ENCODE measurements around the gene AFAP1L1. TPM values are rescaled to one million over a fixed set of nuclear protein-coding genes. Genes with fewer than 3 reads are reported as not detected.

Gene AFAP1L1
- total and polyA plus RNA-seq, 4 donors: 2.1 to 11.6 (median 4.0) TPM

DNA sequence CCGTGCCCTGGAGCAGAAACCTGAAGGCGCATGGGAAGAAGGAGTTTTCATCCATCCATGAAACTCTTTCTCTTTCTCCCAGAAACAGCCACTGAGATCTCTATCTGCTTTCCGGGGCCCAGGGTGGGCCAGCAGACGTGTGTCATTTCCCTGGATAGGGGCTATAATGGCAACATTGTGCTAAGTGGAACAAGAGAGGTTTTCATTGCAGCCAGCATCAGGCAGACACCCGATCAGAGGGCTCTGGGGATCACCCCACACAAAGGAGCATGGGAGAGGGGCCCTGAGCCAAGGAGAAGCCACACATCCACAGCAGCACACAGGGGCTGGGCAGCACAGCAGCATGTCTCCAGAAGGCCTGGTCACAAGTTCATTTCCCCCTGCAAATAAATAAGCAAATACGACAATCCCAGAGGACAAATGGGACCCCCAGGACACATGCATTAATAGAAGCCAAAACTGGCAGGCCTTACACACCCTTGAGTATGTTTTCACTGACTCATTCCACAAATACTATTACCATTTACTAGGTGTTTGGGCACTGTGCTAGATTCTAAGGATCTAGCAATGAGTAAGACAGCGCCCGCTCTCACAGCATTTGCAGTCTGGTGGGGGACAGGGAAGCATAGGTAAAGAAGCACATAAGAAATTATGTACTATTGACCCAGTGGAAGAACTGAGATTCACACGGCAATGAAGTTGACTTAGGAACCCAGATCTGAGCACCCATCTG, 4.3 kb upstream of the AFAP1L1 start:
- Histone ChIP-seq H3K36me3 (ENCODE audit: control insufficient read depth in 4 of 4, insufficient read depth in 3 of 4, low read depth in 1 of 4, low read length in 3 of 4) (no peaks in the 10 kb centered on the region), H3K4me1 (ENCODE audit: control insufficient read depth in 4 of 4, insufficient read depth in 4 of 4, low read length in 3 of 4) (peaks cover 0 to 11% (median 8%) of the 10 kb centered on the region in 4 donors), H3K9ac (ENCODE audit: low read depth in 1 of 2, low read length in 2 of 2) (no peak overlapping the region), H3K9me3 (ENCODE audit: control insufficient read depth in 4 of 4, low read length in 3 of 4) (peaks cover 0 to 3% (median 0%) of the 10 kb centered on the region in 4 donors), H3K4me3 (ENCODE audit: low read depth in 1 of 3, low read length in 3 of 3) (no peak overlapping the region), H3K27me3 (ENCODE audit: control insufficient read depth in 4 of 4, insufficient read depth in 4 of 4, low read length in 3 of 4) (no peaks in the 10 kb centered on the region), H3K27ac (ENCODE audit: low read depth in 1 of 2, low read length in 2 of 2) (no peak overlapping the region)
- 93% methylated on average over 9 of the region's 9 CpGs for WGBS
- TF ChIP-seq, protein P1, sequence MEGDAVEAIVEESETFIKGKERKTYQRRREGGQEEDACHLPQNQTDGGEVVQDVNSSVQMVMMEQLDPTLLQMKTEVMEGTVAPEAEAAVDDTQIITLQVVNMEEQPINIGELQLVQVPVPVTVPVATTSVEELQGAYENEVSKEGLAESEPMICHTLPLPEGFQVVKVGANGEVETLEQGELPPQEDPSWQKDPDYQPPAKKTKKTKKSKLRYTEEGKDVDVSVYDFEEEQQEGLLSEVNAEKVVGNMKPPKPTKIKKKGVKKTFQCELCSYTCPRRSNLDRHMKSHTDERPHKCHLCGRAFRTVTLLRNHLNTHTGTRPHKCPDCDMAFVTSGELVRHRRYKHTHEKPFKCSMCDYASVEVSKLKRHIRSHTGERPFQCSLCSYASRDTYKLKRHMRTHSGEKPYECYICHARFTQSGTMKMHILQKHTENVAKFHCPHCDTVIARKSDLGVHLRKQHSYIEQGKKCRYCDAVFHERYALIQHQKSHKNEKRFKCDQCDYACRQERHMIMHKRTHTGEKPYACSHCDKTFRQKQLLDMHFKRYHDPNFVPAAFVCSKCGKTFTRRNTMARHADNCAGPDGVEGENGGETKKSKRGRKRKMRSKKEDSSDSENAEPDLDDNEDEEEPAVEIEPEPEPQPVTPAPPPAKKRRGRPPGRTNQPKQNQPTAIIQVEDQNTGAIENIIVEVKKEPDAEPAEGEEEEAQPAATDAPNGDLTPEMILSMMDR (IDR thresholded peaks at IDR 0.05; ENCODE audit: low read depth, low read length, missing input control): no peak
- TF ChIP-seq JUND (IDR thresholded peaks at IDR 0.05) (no peak), RAD21 (IDR thresholded peaks at IDR 0.05) (no peak), ZBTB33 (IDR thresholded peaks at IDR 0.05) (no peak), YY1 (IDR thresholded peaks at IDR 0.05) (no peak), FOXA1 (IDR thresholded peaks at IDR 0.05) (no peak), ATF3 (IDR thresholded peaks at IDR 0.05) (no peak), FOXA2 (IDR thresholded peaks at IDR 0.05) (no peak), HNF4G (IDR thresholded peaks at IDR 0.05) (no peak), NR2F2 (IDR thresholded peaks at IDR 0.05) (no peak), RXRA (IDR thresholded peaks at IDR 0.05) (no peak), MAX (IDR thresholded peaks at IDR 0.05) (no peak), HNF4A (conservative IDR thresholded peaks at IDR 0.05) (no peak), TAF1 (conservative IDR thresholded peaks at IDR 0.05) (no peak), REST (IDR thresholded peaks at IDR 0.05) (no peak)
- no peak for DNase-seq (ENCODE audit: low spot score)

Measured in liver (tissue), 9 donors.